Astrocyte (in vitro differentiated cells and primary cell): ENCODE measurements around the gene NOP58. TPM values are rescaled to one million over a fixed set of nuclear protein-coding genes. Genes with fewer than 3 reads are reported as not detected.

Experiments used
- DNase-seq: peaks from one replicate; pipeline ENCODE4 v3.0.0-alpha.2; 2010; ENCODE audit warnings: low read depth
- FAIRE-seq: peaks from 2 replicates; lab custom pipeline; 2011; peaks lifted over from hg19 to GRCh38; lab: Jason Lieb, UNC
- H2AFZ ChIP-seq: 2 replicates; pipeline ENCODE4 v1.6.0; 2012; ENCODE audit warnings: low read depth, low read length, inconsistent platforms
- H3K27ac ChIP-seq: 2 replicates; pipeline ENCODE4 v1.5.1; 2011; ENCODE audit warnings: low read depth, low read length, inconsistent platforms
- H3K27me3 ChIP-seq: 2 replicates; pipeline ENCODE4 v1.6.0; 2011; ENCODE audit warnings: low read length, inconsistent platforms; ENCODE audit not compliant: insufficient read depth
- H3K36me3 ChIP-seq: 2 replicates; pipeline ENCODE4 v1.5.1; 2011; ENCODE audit warnings: low read length, inconsistent platforms; ENCODE audit not compliant: insufficient read depth
- H3K4me1 ChIP-seq: 2 replicates; pipeline ENCODE4 v1.5.1; 2011; ENCODE audit warnings: low read length, inconsistent platforms; ENCODE audit not compliant: insufficient read depth
- H3K4me2 ChIP-seq: 2 replicates; pipeline ENCODE4 v1.6.0; 2012; ENCODE audit warnings: low read length, inconsistent platforms
- H3K4me3 ChIP-seq: 2 replicates; pipeline ENCODE4 v1.5.1; 2011; ENCODE audit warnings: low read depth, mild to moderate bottlenecking, low read length, inconsistent platforms; ENCODE audit not compliant: insufficient read depth
- H3K79me2 ChIP-seq: 2 replicates; pipeline ENCODE4 v1.6.0; 2012; ENCODE audit warnings: mild to moderate bottlenecking, low read length, inconsistent platforms; ENCODE audit not compliant: insufficient read depth
- H3K9ac ChIP-seq: 2 replicates; pipeline ENCODE4 v1.6.0; 2012; ENCODE audit warnings: mild to moderate bottlenecking, low read length, inconsistent platforms
- H3K9me3 ChIP-seq: 2 replicates; pipeline ENCODE4 v1.5.1; 2012; ENCODE audit warnings: low read depth, mild to moderate bottlenecking, low read length, inconsistent platforms; ENCODE audit not compliant: insufficient read depth
- H4K20me1 ChIP-seq: 2 replicates; pipeline ENCODE4 v1.6.0; 2012; ENCODE audit warnings: low read length, inconsistent platforms; ENCODE audit not compliant: insufficient read depth
- H3K27ac Mint-ChIP-seq: one replicate; pipeline ENCODE4 v1.8.0; 2021; ENCODE audit warnings: mild to moderate bottlenecking, mixed read lengths; ENCODE audit not compliant: unreplicated experiment
- H3K27me3 Mint-ChIP-seq: one replicate; pipeline ENCODE4 v1.8.0; 2021; ENCODE audit warnings: low read depth, mixed read lengths; ENCODE audit not compliant: unreplicated experiment
- H3K36me3 Mint-ChIP-seq: one replicate; pipeline ENCODE4 v1.8.0; 2021; ENCODE audit warnings: low read depth, mixed read lengths; ENCODE audit not compliant: unreplicated experiment
- H3K4me1 Mint-ChIP-seq: one replicate; pipeline ENCODE4 v1.8.0; 2021; ENCODE audit warnings: low read depth, mixed read lengths; ENCODE audit not compliant: unreplicated experiment
- H3K4me3 Mint-ChIP-seq: one replicate; pipeline ENCODE4 v1.8.0; 2021; ENCODE audit warnings: mild to moderate bottlenecking, moderate library complexity, mixed read lengths; ENCODE audit not compliant: unreplicated experiment
- H3K9me3 Mint-ChIP-seq: one replicate; pipeline ENCODE4 v1.8.0; 2021; ENCODE audit warnings: mild to moderate bottlenecking, mixed read lengths; ENCODE audit not compliant: unreplicated experiment
- EZH2 ChIP-seq: IDR thresholded peaks from 2 replicates; pipeline ENCODE4 v1.6.1; 2012; ENCODE audit warnings: mild to moderate bottlenecking, low read length, inconsistent platforms; ENCODE audit not compliant: insufficient read depth
- total RNA-seq: library from RNA; stranded (reverse); gene quantifications from 2 replicates; pipeline ENCODE4 v1.2.1, GENCODE V29; 2021
- TF ChIP-seq, protein P1 (sequence below): IDR thresholded peaks from 2 replicates; pipeline ENCODE4 v1.5.1; 2011; ENCODE audit warnings: low read depth, mild to moderate bottlenecking, inconsistent platforms, low read length, moderate library complexity; ENCODE audit not compliant: insufficient read depth

Gene NOP58
- total RNA-seq, 1 donor from 2014 or later, result 64.1 TPM

DNA sequence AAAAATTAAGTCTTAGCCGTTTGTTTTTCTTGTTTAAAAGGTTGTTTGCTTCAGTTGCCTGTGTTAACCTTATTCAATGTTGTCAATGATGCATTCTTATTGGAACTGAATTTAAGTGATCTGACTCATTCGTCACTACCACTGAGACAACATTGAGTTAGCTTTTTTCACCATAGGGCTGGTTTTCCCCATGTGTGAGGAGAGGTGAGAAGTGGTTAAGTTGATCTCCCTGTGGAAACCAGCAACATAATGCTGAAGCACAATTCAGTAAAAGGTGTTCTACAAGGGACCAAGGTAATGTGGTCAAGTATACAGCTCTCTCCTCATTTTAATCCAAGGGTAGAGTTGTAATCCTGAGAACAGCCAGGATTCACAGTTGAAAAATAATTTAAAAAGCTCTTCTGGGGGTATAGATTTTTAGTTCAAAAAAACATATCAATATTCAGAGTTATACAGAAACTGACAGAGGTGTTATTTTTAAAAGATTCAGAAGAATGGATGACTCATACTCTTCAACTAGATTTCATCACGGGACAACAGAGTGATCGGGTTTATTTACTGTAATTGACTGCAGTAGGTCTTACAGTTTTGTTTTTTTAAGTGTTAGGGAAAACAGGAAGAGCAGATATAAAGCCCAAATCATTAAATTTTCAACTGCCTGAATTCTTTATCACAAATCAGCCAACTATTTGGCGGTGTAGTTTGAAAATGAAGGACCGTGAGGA is 12.6 kb downstream of the NOP58 start:
- Mint-ChIP-seq H3K4me1 (peaks cover 14% of the 10 kb centered on the region), H3K27ac (peak overlapping the region; percentile 11), H3K27me3 (no peaks in the 10 kb centered on the region), H3K4me3 (no peak overlapping the region), H3K9me3 (no peaks in the 10 kb centered on the region), H3K36me3 (peaks cover 2% of the 10 kb centered on the region)
- FAIRE-seq, result peak; percentile 34
- no peak for TF ChIP-seq EZH2
- TF ChIP-seq, protein P1, sequence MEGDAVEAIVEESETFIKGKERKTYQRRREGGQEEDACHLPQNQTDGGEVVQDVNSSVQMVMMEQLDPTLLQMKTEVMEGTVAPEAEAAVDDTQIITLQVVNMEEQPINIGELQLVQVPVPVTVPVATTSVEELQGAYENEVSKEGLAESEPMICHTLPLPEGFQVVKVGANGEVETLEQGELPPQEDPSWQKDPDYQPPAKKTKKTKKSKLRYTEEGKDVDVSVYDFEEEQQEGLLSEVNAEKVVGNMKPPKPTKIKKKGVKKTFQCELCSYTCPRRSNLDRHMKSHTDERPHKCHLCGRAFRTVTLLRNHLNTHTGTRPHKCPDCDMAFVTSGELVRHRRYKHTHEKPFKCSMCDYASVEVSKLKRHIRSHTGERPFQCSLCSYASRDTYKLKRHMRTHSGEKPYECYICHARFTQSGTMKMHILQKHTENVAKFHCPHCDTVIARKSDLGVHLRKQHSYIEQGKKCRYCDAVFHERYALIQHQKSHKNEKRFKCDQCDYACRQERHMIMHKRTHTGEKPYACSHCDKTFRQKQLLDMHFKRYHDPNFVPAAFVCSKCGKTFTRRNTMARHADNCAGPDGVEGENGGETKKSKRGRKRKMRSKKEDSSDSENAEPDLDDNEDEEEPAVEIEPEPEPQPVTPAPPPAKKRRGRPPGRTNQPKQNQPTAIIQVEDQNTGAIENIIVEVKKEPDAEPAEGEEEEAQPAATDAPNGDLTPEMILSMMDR, result no peak
- Histone ChIP-seq H3K4me2 (peak overlapping the region; percentile 39), H3K27ac (peak overlapping the region; percentile 73), H2AFZ (no peak overlapping the region), H4K20me1 (peaks cover 89% of the 10 kb centered on the region), H3K36me3 (peaks cover 41% of the 10 kb centered on the region), H3K4me1 (peaks cover 20% of the 10 kb centered on the region), H3K9ac (peak overlapping the region; percentile 48), H3K79me2 (peaks cover 95% of the 10 kb centered on the region), H3K9me3 (no peaks in the 10 kb centered on the region), H3K4me3 (no peak overlapping the region), H3K27me3 (no peaks in the 10 kb centered on the region)
- DNase-seq, result peak; percentile 63

DNA sequence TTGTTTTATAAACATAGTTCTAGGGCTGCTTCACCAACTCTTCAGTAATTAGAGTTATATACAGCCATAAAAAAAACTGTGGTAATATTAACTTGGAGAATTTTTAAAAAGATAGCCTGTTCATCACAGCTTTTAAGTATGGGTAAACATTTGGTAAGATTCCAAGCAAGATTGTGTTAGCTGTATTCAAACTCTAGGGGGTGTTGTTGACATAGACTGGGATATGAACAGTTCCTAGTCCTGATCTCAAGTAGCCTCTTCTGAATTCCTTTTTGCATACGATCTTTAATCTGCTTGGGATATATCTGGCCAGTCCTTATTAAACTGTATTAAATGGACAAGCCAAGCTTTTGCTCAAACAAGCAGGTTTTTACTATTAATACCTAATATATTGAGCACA is 13.4 kb downstream of the NOP58 start:
- peaks cover 82% of the 10 kb centered on the region for H4K20me1 ChIP-seq
- Mint-ChIP-seq H3K4me3 (no peak overlapping the region), H3K27me3 (no peaks in the 10 kb centered on the region), H3K9me3 (no peaks in the 10 kb centered on the region), H3K4me1 (peaks cover 14% of the 10 kb centered on the region), H3K27ac (no peak overlapping the region), H3K36me3 (peaks cover 2% of the 10 kb centered on the region)
- H3K27me3 ChIP-seq, result no peaks in the 10 kb centered on the region
- peak; percentile 55 for DNase-seq
- H3K36me3 ChIP-seq, result peaks cover 44% of the 10 kb centered on the region
- no peak overlapping the region for H2AFZ ChIP-seq
- TF ChIP-seq, protein P1, result peak; percentile 64
- TF ChIP-seq EZH2, result no peak
- no peaks in the 10 kb centered on the region for H3K9me3 ChIP-seq
- H3K9ac ChIP-seq, result peak overlapping the region; percentile 48
- H3K27ac ChIP-seq, result peak overlapping the region; percentile 73
- no peak overlapping the region for H3K4me3 ChIP-seq
- peak overlapping the region; percentile 39 for H3K4me2 ChIP-seq
- H3K4me1 ChIP-seq, result peaks cover 20% of the 10 kb centered on the region
- no peak for FAIRE-seq
- peaks cover 91% of the 10 kb centered on the region for H3K79me2 ChIP-seq

DNA sequence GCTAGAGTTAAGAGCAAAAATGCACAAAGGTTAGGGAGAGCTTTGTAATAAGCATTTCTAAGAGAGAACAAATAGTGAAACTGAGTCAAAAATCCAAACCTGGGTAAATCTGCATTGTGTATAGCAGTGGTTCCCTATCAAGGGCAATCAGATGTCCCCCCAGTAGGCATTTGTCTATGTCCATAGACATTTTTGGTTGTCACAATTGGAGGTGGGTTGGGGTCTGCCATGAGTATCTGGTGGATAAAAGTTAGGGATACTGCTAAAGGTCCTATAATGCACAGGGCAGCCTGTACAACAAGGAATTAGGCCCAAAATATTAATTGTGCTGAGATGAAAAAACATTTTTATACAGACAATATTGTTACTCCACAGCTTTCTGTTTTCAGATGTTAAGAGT is 21.0 kb downstream of the NOP58 start:
- H4K20me1 ChIP-seq, result peaks cover 31% of the 10 kb centered on the region
- TF ChIP-seq, protein P1, result no peak
- no peak for TF ChIP-seq EZH2
- Mint-ChIP-seq H3K4me3 (no peak overlapping the region), H3K36me3 (peaks cover 9% of the 10 kb centered on the region), H3K27ac (no peak overlapping the region), H3K4me1 (no peaks in the 10 kb centered on the region), H3K9me3 (no peaks in the 10 kb centered on the region), H3K27me3 (no peaks in the 10 kb centered on the region)
- no peak overlapping the region for H3K4me3 ChIP-seq
- DNase-seq (no peak), FAIRE-seq (no peak)
- H3K9ac ChIP-seq, result no peak overlapping the region
- H3K79me2 ChIP-seq, result peaks cover 46% of the 10 kb centered on the region
- H3K4me2 ChIP-seq, result no peak overlapping the region
- H3K27me3 ChIP-seq, result no peaks in the 10 kb centered on the region
- H2AFZ ChIP-seq, result no peak overlapping the region
- H3K36me3 ChIP-seq, result peaks cover 66% of the 10 kb centered on the region
- H3K27ac ChIP-seq, result no peak overlapping the region
- H3K4me1 ChIP-seq, result no peaks in the 10 kb centered on the region
- no peaks in the 10 kb centered on the region for H3K9me3 ChIP-seq
